Epithelial cell of proximal tubule (primary cell): ENCODE measurements around the gene MYB. TPM values are rescaled to one million over a fixed set of nuclear protein-coding genes. Genes with fewer than 3 reads are reported as not detected.

Experiments
- DNase-seq: peaks from one replicate; pipeline ENCODE4 v3.0.0-alpha.2; 2011; ENCODE audit warnings: low read depth
- H3K4me3 ChIP-seq: 2 replicates; pipeline ENCODE4 v1.5.1; 2011; ENCODE audit warnings: low read depth, mild to moderate bottlenecking, low read length
- total RNA-seq: library from RNA; depleted of rRNA; stranded (reverse); fragments of >200 nt; gene quantifications from 2 replicates; pipeline ENCODE4 v1.2.3, GENCODE V29; 2015
- TF ChIP-seq, protein P1 (sequence below): conservative IDR thresholded peaks from 2 replicates; pipeline ENCODE4 v1.5.1; 2012; ENCODE audit warnings: low read depth, mild to moderate bottlenecking, low read length

The MYB gene
- total RNA-seq, 1 donor from 2014 or later: 1.4 TPM

GRCh38 chr6:135268740-135269139 lies 87.6 kb downstream of the MYB start:
- no peak for DNase-seq
- TF ChIP-seq, protein P1, sequence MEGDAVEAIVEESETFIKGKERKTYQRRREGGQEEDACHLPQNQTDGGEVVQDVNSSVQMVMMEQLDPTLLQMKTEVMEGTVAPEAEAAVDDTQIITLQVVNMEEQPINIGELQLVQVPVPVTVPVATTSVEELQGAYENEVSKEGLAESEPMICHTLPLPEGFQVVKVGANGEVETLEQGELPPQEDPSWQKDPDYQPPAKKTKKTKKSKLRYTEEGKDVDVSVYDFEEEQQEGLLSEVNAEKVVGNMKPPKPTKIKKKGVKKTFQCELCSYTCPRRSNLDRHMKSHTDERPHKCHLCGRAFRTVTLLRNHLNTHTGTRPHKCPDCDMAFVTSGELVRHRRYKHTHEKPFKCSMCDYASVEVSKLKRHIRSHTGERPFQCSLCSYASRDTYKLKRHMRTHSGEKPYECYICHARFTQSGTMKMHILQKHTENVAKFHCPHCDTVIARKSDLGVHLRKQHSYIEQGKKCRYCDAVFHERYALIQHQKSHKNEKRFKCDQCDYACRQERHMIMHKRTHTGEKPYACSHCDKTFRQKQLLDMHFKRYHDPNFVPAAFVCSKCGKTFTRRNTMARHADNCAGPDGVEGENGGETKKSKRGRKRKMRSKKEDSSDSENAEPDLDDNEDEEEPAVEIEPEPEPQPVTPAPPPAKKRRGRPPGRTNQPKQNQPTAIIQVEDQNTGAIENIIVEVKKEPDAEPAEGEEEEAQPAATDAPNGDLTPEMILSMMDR: no peak

More at GRCh38 chr6:135268740-135269139, 87.6 kb downstream of the MYB start:
- H3K4me3 ChIP-seq: no peak overlapping the region

Other genes with a start within 250 kb of the MYB start
- gene ALDH8A1, start 231.2 kb upstream of the MYB start, total RNA-seq: 0.14 and 0.40 TPM in 2 replicates
- 73.1 and 91.7 TPM in 2 replicates for gene HBS1L, start 126.5 kb upstream of the MYB start, total RNA-seq